Measurements from ENCODE around the gene STAG2. TPM values are rescaled to one million over a fixed set of nuclear protein-coding genes. Genes with fewer than 3 reads are reported as not detected.

Gene STAG2
- 57.6 TPM for total RNA-seq (ENCODE audit: unreplicated experiment)
- long read RNA-seq, partial matches to known transcripts, result 5 of 10 reads
- long read RNA-seq, other reads (novel, unspliced or antisense), result 5 of 10 reads

DNA sequence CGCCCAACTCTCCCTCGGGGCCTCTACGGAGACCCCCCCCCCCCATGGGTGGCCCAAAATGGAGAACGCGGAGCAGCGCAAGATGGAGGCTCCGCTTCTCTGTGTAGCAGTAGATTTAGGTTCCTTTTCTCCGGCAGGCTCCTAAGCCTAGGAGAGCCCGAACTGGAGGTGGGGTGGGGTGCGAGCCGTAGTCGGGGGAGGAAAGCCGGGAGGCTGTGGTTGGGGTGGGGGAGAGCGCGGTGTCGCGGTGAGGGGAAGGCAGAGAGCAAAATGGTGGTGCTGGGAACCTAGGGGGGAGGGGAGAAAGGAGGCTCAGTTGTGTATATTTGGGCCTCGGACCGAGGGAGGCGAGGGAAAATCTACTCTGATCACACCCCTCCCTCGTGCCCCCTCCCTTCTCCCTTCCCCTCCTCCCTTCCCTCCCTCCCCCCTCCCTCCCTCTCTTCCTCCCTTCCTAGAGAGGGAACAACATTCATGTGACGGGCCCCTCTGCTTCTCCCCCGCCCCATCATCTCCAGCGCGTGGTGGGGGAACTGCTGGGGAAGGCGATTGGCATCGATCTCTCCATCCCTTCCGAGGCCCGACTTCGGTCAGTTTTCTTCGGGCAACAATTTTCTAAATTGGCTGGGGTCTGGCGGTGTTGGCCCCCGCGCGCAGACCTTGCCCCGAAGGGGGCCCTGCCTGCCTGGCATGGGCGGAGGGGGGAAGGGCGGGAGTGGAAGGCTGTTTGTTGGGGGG is at the start of gene STAG2:
Gene STAG2 (plus strand): TSS at position 439 of the 738 bp plus-strand sequence. CDS start 60,922 bp downstream, outside the sequence.
- DNase-seq (ENCODE audit: low spot score), result peak; percentile 56
- peak within 1 kb of the TSS; percentile 98 for H3K27ac Mint-ChIP-seq (ENCODE audit: unreplicated experiment)

DNA sequence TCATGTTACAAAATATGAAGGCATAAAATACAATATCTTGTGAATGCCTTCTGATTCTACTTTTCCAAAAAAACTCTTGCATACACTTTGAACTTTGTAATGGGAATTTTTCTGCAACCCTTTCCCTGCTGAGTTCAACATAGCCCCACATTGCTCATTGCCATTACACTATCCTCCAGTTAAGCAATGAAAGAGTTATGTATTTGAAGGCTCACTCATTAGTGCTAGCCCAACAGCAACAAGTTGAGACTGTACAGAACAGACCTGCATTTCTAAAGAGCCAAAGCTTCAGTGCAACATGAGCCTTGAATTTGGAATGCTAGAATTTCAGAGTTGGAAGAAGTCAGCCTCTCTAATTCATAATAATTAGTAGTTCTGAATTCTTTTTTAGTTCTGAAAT is 44.4 kb upstream of the STAG2 start:
- no peaks in the 10 kb centered on the region for H3K36me3 Mint-ChIP-seq (ENCODE audit: low read depth, unreplicated experiment)
- TF ChIP-seq, protein P1, sequence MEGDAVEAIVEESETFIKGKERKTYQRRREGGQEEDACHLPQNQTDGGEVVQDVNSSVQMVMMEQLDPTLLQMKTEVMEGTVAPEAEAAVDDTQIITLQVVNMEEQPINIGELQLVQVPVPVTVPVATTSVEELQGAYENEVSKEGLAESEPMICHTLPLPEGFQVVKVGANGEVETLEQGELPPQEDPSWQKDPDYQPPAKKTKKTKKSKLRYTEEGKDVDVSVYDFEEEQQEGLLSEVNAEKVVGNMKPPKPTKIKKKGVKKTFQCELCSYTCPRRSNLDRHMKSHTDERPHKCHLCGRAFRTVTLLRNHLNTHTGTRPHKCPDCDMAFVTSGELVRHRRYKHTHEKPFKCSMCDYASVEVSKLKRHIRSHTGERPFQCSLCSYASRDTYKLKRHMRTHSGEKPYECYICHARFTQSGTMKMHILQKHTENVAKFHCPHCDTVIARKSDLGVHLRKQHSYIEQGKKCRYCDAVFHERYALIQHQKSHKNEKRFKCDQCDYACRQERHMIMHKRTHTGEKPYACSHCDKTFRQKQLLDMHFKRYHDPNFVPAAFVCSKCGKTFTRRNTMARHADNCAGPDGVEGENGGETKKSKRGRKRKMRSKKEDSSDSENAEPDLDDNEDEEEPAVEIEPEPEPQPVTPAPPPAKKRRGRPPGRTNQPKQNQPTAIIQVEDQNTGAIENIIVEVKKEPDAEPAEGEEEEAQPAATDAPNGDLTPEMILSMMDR (IDR thresholded peaks at IDR 0.05; ENCODE audit: unreplicated experiment), result no peak

More for the DNA sequence above, at the start of gene STAG2:
- H3K27me3 Mint-ChIP-seq (ENCODE audit: unreplicated experiment), result peaks cover 2% of the 10 kb centered on the region
- H3K4me1 Mint-ChIP-seq (ENCODE audit: unreplicated experiment), result peaks cover 10% of the 10 kb centered on the region
- H3K4me3 Mint-ChIP-seq (ENCODE audit: unreplicated experiment), result peak within 1 kb of the TSS; percentile 97
- TF ChIP-seq, protein P1 (IDR thresholded peaks at IDR 0.05; ENCODE audit: unreplicated experiment), result no peak
- H3K36me3 Mint-ChIP-seq (ENCODE audit: low read depth, unreplicated experiment), result peaks cover 10% of the 10 kb centered on the region
- H3K9me3 Mint-ChIP-seq (ENCODE audit: unreplicated experiment), result no peaks in the 10 kb centered on the region

DNA sequence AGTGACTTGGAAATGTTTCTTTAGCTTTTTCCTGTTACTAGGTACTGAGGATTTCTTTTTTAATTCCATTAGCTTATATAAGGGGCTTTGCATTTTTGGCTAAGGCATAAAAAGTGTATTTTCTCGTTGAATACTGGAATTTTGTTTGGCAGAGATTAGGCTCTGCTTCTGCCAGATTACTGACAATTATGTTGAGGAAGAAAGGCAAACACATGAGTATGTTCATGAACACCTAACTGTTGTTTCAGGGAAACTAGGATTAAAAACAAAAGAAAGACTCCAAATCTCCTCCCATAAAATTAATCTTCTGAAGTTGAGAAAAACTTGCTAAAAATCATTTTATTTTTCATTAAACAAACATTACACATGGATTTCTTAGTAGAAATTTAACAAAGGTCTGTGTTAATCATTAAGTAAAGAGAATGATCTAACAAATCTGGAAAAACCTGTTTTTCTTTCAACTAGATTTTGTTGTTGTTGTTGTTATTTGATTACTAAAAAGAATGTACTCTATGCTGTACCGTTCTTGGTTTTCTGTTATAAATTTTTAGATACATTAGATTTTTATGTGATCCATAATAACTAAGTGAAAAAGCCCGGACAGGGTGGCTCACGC is 43.3 kb upstream of the STAG2 start:
- TF ChIP-seq, protein P1 (IDR thresholded peaks at IDR 0.05; ENCODE audit: unreplicated experiment), result no peak
- Mint-ChIP-seq H3K27me3 (ENCODE audit: unreplicated experiment) (no peaks in the 10 kb centered on the region), H3K4me3 (ENCODE audit: unreplicated experiment) (no peak overlapping the region), H3K36me3 (ENCODE audit: low read depth, unreplicated experiment) (no peaks in the 10 kb centered on the region), H3K4me1 (ENCODE audit: unreplicated experiment) (no peaks in the 10 kb centered on the region), H3K27ac (ENCODE audit: unreplicated experiment) (no peak overlapping the region), H3K9me3 (ENCODE audit: unreplicated experiment) (no peaks in the 10 kb centered on the region)
- DNase-seq (ENCODE audit: low spot score), result no peak

More for the DNA sequence above, 44.4 kb upstream of the STAG2 start:
- H3K27me3 Mint-ChIP-seq (ENCODE audit: unreplicated experiment), result no peaks in the 10 kb centered on the region
- no peaks in the 10 kb centered on the region for H3K4me1 Mint-ChIP-seq (ENCODE audit: unreplicated experiment)
- no peak overlapping the region for H3K4me3 Mint-ChIP-seq (ENCODE audit: unreplicated experiment)
- no peaks in the 10 kb centered on the region for H3K9me3 Mint-ChIP-seq (ENCODE audit: unreplicated experiment)
- DNase-seq (ENCODE audit: low spot score), result no peak
- H3K27ac Mint-ChIP-seq (ENCODE audit: unreplicated experiment), result no peak overlapping the region

DNA sequence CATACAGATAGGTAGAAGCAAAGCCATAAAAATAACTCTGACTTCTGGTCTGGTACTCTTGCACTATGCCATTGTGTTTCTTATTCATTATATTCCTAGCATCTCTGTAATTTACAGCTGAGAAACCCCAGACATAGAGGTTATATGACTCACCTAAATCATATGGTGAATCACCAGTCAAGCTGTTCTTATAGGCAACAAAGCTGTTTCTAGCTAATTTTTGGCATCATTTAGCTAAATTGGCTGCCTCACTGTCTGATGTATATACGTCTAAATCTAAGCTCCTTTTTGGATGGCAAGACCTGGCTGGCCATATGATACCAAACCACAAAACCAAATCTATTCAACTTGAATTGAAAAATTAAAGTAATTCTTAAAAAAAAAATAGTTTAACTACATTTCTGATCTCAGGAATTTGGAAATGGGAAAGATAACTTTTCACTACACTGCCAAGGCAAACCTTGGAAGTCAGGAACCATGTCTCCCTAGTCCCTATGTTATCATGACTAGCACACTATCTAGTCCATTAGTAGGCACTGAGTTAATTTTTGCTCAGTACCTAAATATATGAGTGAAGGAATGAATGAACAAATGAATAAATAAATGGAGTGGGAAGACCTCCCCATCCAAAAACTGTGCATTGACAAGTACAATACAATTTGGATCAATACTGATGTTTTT is 41.3 kb upstream of the STAG2 start:
- no peaks in the 10 kb centered on the region for H3K4me1 Mint-ChIP-seq (ENCODE audit: unreplicated experiment)
- no peak for DNase-seq (ENCODE audit: low spot score)
- H3K27ac Mint-ChIP-seq (ENCODE audit: unreplicated experiment), result no peak overlapping the region
- H3K36me3 Mint-ChIP-seq (ENCODE audit: low read depth, unreplicated experiment), result no peaks in the 10 kb centered on the region
- H3K27me3 Mint-ChIP-seq (ENCODE audit: unreplicated experiment), result no peaks in the 10 kb centered on the region
- H3K4me3 Mint-ChIP-seq (ENCODE audit: unreplicated experiment), result no peak overlapping the region
- TF ChIP-seq, protein P1 (IDR thresholded peaks at IDR 0.05; ENCODE audit: unreplicated experiment), result no peak
- H3K9me3 Mint-ChIP-seq (ENCODE audit: unreplicated experiment), result no peaks in the 10 kb centered on the region
